ENCODE results near the gene HSPB1.
A peak's percentile ranks its signal among the peaks of the same experiment; 100 is the strongest.
"Not testable (repeated sequence)": the region's sequence is repeated elsewhere in the genome, so short reads cannot be mapped to it uniquely, and the experiment has no call there.

HSPB1 gene

DNA sequence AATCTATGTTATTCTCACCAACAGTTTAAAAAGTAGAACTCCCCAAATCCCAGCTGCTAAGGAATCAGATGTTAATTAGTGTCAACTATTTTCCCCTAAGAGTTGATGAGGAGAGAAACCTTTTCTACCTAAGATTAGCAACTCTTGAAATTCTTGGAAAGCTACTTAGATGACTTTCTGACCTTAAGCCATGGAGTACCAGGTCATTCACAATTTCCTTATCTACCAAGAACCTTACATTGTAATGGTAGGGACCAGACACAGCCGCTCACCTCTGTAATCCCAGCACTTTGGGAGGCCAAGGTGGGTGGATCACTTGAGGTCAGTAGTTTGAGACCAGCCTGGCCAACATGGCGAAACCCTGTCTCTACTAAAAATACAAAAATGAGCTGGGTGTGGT lies 32.9 kb downstream of the HSPB1 start:
- not testable (repeated sequence) for DNase-seq

DNA sequence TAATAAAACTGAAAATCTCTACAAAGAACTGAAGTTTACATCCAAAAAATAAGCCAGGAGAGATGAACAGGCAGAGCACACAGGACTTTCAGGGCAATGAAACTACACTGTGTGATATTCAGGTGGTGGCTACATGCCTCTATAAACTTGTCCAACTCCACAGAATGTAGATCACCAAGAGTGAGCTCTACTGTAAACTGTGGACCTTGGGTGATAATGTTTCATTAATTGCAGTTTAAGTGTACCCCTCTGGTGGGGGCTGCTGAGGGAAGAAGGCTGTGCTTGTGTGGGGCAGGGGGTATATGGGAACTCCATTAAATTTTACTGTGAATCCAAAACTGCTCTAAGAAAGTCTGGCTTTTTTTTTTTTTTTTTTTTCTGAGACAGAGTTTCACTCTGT lies 33.6 kb downstream of the HSPB1 start:
- no peak for DNase-seq

DNA sequence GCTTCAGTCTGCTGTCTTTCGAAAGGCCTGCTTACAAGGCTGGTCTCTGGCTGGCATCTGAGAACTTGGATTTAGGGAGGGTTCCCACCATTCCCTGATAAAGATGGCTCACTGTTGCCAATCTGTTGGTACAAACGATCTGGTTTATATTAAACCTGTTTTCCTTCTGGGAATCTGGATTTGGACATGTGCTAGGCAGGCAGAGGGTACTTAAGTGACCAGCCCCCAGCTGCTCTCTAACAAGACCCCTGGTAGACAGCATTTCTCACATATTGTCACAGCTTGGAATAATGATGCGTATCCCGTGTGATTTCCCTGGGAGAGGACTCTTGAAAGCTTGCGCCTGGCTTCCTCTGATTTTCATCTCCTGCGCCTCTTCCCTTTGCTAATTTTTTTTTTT lies 34.7 kb downstream of the HSPB1 start:
- no peak for DNase-seq

- DNase-seq: no peak
Measured at GRCh38 chr7:76338298-76339084, 36.0 kb downstream of the HSPB1 start.

DNA sequence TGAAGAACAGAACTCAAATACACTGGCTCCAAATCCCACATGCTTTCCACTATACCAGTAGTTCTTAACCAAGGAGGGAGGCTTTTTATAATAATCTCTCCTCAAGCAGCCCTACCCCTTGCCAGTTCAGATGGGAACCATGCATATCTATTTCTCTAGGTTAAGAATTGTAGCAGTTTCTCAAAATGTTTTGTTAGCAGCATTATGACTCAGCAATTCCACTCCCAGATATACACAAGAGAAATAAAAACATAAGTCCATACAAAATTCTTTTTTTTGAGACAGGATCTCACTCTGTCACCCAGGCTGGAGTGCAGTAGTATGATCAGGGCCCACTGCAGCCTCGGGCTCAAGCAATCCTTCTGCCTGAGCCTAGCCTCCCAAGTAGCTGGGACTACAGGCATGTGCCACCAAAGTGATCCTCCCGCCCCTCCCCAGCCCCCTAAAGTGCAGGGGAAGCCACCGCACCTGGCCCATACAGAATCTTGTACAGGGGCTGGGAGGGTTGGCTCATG lies 38.2 kb downstream of the HSPB1 start:
- DNase-seq: no peak

GRCh38 chr7:76342222-76342621 lies 39.7 kb downstream of the HSPB1 start:
- no peak for DNase-seq

DNA sequence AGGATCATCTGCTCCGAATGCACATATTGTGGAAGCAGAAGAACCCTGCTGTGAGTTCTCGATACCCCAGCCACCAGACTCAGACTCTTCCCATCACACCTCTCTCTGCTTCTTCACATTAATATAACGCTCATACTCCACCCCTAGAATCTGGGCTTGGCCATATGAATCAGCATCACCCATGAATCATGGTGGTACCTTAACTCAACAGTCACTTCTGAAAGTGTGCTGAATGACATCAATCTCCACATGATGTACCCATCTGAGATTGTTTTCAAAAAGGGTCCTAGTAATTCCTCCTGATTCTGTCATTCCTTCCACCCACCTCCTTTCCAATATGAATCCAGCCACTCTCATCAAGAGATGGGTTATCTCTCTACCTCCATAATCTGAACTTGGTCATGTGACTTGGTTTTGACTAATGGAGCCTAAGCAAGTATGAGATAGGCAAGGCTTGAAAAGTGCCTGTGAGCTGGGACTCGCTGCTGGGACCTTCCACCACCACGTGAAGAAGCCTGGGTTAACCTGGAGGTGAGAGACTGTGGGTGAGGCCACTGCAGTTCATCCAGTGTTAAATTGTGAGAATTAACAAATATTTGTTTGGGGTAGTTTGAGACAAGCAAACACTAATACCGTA lies 40.9 kb downstream of the HSPB1 start:
- no peak for DNase-seq

DNA sequence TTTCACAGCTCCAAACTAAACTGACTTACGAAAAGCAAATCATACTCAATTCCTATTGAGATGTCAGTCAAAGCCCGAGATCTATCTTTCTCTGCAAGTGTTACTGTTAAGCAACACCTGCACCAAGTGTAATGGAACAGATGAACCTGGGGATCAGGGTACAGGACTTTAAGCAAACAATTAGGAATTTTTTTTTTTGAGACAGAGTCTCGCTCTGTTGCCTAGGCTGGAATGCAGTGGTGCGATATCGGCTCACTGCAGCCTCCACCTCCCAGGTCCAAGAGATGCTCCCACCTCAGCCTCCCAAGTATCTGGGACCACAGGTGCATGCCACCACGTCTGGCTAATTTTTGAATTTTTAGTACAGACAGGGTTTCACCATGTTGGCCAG lies 41.5 kb downstream of the HSPB1 start:
- DNase-seq: no peak

DNA sequence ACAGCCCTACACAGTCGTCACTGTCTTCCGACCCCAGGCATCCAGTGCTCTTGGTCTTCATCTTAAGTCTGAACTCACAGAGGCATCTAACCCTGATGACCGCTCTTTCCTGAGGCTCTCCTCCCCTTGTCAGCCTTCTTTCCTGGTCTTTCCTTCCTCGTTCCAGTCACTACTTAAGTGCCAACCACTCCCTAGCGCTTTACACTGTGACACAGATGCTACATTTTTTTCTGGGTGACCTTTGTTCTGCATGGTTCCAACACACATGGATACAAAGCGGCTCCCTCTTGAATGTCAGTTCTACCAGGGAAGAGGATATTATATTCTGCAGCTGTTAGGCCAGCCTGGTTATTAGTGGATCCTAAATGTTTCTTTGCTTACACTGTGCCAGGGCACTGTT lies 43.6 kb downstream of the HSPB1 start:
- no peak for DNase-seq

GRCh38 chr7:76346778-76347177 lies 44.3 kb downstream of the HSPB1 start:
- DNase-seq: no peak

GRCh38 chr7:76347710-76348109 lies 45.2 kb downstream of the HSPB1 start:
- peak in 1 of 5 donors; percentile 23 for DNase-seq

DNA sequence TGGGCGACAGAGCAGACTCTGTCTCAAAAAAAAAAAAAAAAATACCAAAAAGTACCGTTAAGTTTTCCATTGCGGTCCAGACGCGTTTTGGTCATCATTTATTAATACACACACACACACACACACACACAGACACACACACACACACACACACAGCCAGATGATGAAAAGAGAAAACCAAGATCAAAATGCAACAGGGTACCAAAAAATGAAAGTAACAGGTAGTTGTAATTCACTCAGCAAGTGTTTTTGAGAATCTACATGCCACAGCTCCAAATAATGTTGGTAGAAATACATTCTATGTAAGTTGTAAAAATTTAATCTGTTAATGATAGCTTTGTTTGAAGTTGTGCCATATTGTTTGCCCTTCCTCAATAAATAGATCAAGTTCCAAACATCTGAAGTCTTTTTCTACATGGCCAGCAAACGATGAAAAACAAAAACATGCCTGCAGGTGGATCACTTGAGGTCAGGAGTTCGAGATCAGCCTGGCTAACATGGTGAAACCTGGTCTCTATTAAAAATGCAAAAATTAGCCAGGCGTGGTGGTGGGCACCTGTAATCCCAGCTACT lies 46.9 kb downstream of the HSPB1 start:
- no peak for DNase-seq

DNA sequence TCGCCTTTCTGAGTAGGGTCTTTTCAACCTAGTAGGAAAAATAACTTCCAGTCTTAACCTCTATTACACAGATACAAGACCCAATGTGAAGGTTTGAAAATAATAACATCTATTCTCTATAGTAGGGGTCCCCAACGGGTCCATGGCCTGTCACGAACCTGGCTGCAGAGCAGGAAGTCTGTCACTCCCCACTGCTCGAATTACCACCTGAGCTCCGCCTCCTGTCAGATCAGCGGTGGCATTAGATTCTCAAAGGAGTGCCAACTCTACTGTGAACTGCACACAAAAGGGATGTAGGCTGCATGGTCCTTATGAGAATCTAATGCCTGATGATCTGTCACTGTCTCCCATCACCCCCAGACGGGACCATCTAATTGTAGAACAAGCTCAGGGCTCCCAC lies 48.9 kb downstream of the HSPB1 start:
- DNase-seq: no peak

- DNase-seq: no peak
Measured at GRCh38 chr7:76352193-76352592, 49.7 kb downstream of the HSPB1 start.

GRCh38 chr7:76353744-76354143 lies 51.3 kb downstream of the HSPB1 start:
- DNase-seq: no peak
